Endothelial cell of umbilical vein (primary cell): ENCODE data around the gene DRAM1.

ENCODE experiments used
- CTCF ChIP-seq, 2 donors: IDR thresholded peaks; 1 replicate in 1 of 2; 2 replicates in 1 of 2; pipeline ENCODE4 v1.5.1; 2011; ENCODE audit warnings: low read length in 2 of 2, mild to moderate bottlenecking in 2 of 2, moderate library complexity in 2 of 2, control low read depth in 1 of 2, inconsistent platforms in 1 of 2, low read depth in 1 of 2; ENCODE audit not compliant: insufficient read depth in 1 of 2; ENCODE audit errors: extremely low read depth in 1 of 2
- EZH2 ChIP-seq: IDR thresholded peaks from 2 replicates; pipeline ENCODE4 v1.6.1; 2012; ENCODE audit warnings: borderline replicate concordance, low read depth, mild to moderate bottlenecking, moderate library complexity, low read length, inconsistent platforms; ENCODE audit not compliant: severe bottlenecking
- FOS ChIP-seq: IDR thresholded peaks from 2 replicates; pipeline ENCODE4 v1.6.1; 2011; ENCODE audit warnings: mild to moderate bottlenecking, low read length, moderate library complexity, borderline replicate concordance; ENCODE audit not compliant: insufficient read depth
- GATA2 ChIP-seq: IDR thresholded peaks from 2 replicates; pipeline ENCODE4 v1.7.0; 2011; ENCODE audit warnings: low read depth, mild to moderate bottlenecking, moderate library complexity, mixed read lengths, low read length; ENCODE audit not compliant: insufficient read length, insufficient read depth
- JUN ChIP-seq: IDR thresholded peaks from 2 replicates; pipeline ENCODE4 v1.6.1; 2011; ENCODE audit warnings: borderline replicate concordance, low read depth; ENCODE audit not compliant: insufficient read length, insufficient read depth
- MAX ChIP-seq: IDR thresholded peaks from 2 replicates; pipeline ENCODE4 v1.6.1; 2011; ENCODE audit not compliant: insufficient read depth, insufficient read length
- MYC ChIP-seq: IDR thresholded peaks from one replicate; pipeline ENCODE4 v1.6.1; 2011; ENCODE audit warnings: mild to moderate bottlenecking, low read depth, low read length
- POLR2AphosphoS5 ChIP-seq: IDR thresholded peaks from 2 replicates; pipeline ENCODE4 v1.6.1; 2012; ENCODE audit warnings: low read depth, mild to moderate bottlenecking, control low read depth, low read length, moderate library complexity; ENCODE audit not compliant: insufficient read depth

GRCh38 chr12:101839324-101840283 lies 37.8 kb upstream of the DRAM1 start:
- TF ChIP-seq FOS (no peak), CTCF (IDR thresholded peaks at IDR 0.05; ENCODE audit: extremely low read depth in 1 of 2, insufficient read depth in 1 of 2, low read depth in 1 of 2, low read length in 2 of 2) (peak; percentile 71 to 84), POLR2AphosphoS5 (no peak), MYC (no peak), EZH2 (no peak), MAX (no peak), JUN (no peak), GATA2 (no peak)
